Measurements from ENCODE around the gene ENTPD6. TPM values are rescaled to one million over a fixed set of nuclear protein-coding genes. Genes with fewer than 3 reads are reported as not detected.

Gene ENTPD6
- total RNA-seq, 4 donors from 2014 or later: 20.7 to 47.2 (median 30.7) TPM

GRCh38 chr20:25269833-25270170 is 74.3 kb downstream of the ENTPD6 start:
- TF ChIP-seq CTCF (IDR thresholded peaks at IDR 0.05) (no peak), POLR2A (IDR thresholded peaks at IDR 0.05) (no peak)
- intact Hi-C loops (cut with DNase I; ENCODE audit: low total_unique reads): no loop called here
- H3K4me3 ChIP-seq: no peak overlapping the region
- H3K4me1 ChIP-seq: no peaks in the 10 kb centered on the region
- no peaks in the 10 kb centered on the region for H3K27me3 ChIP-seq
- DNase-seq: peak in 1 of 2 donors; percentile 7
- no peak overlapping the region for H3K27ac ChIP-seq
- H3K36me3 ChIP-seq: no peaks in the 10 kb centered on the region
- H3K9me3 ChIP-seq: no peaks in the 10 kb centered on the region

GRCh38 chr20:25270829-25271251 is 75.3 kb downstream of the ENTPD6 start:
- peak in 1 of 2 donors; percentile 13 for DNase-seq
- TF ChIP-seq POLR2A (IDR thresholded peaks at IDR 0.05) (no peak), CTCF (IDR thresholded peaks at IDR 0.05) (no peak)
- Histone ChIP-seq H3K27ac (no peak overlapping the region), H3K4me3 (no peak overlapping the region), H3K27me3 (no peaks in the 10 kb centered on the region), H3K9me3 (no peaks in the 10 kb centered on the region), H3K36me3 (no peaks in the 10 kb centered on the region), H3K4me1 (no peaks in the 10 kb centered on the region)
- intact Hi-C loops (cut with DNase I; ENCODE audit: low total_unique reads): no loop called here

GRCh38 chr20:25271486-25272222 is 76.1 kb downstream of the ENTPD6 start:
- Histone ChIP-seq H3K27me3 (no peaks in the 10 kb centered on the region), H3K9me3 (no peaks in the 10 kb centered on the region), H3K4me3 (no peak overlapping the region), H3K27ac (no peak overlapping the region), H3K4me1 (no peaks in the 10 kb centered on the region), H3K36me3 (no peaks in the 10 kb centered on the region)
- intact Hi-C loops (cut with DNase I; ENCODE audit: low total_unique reads): no loop called here
- DNase-seq: peak in 1 of 2 donors; percentile 11
- TF ChIP-seq POLR2A (IDR thresholded peaks at IDR 0.05) (no peak), CTCF (IDR thresholded peaks at IDR 0.05) (no peak)

- no peaks in the 10 kb centered on the region for H3K36me3 ChIP-seq
- H3K27ac ChIP-seq: no peak overlapping the region
- intact Hi-C loops (cut with DNase I; ENCODE audit: low total_unique reads): no loop called here
- TF ChIP-seq POLR2A (IDR thresholded peaks at IDR 0.05) (no peak), CTCF (IDR thresholded peaks at IDR 0.05) (no peak)
- no peaks in the 10 kb centered on the region for H3K9me3 ChIP-seq
- DNase-seq: no peak
- H3K27me3 ChIP-seq: no peaks in the 10 kb centered on the region
- H3K4me1 ChIP-seq: no peaks in the 10 kb centered on the region
- no peak overlapping the region for H3K4me3 ChIP-seq
Observed at GRCh38 chr20:25272223-25273000, 76.9 kb downstream of the ENTPD6 start.

GRCh38 chr20:25273046-25273445 is 77.5 kb downstream of the ENTPD6 start:
- intact Hi-C loops (cut with DNase I; ENCODE audit: low total_unique reads): no loop called here
- peak in 1 of 2 donors; percentile 7 for DNase-seq
- H3K9me3 ChIP-seq: no peaks in the 10 kb centered on the region
- H3K27ac ChIP-seq: no peak overlapping the region
- H3K4me3 ChIP-seq: no peak overlapping the region
- TF ChIP-seq POLR2A (IDR thresholded peaks at IDR 0.05): no peak
- TF ChIP-seq CTCF (IDR thresholded peaks at IDR 0.05): no peak
- no peaks in the 10 kb centered on the region for H3K36me3 ChIP-seq
- H3K4me1 ChIP-seq: no peaks in the 10 kb centered on the region
- H3K27me3 ChIP-seq: no peaks in the 10 kb centered on the region

Measured in uterus (tissue), 4 donors.